Measurements from ENCODE around the gene KCNA5. TPM values are rescaled to one million over a fixed set of nuclear protein-coding genes. Genes with fewer than 3 reads are reported as not detected.

Gene KCNA5
- total and polyA plus RNA-seq, 9 of the 15 experiments (the other 6 are each of a cell fraction or from before 2014, with no cell fraction given) = not detected

- no peak overlapping the region for H3K4me3 ChIP-seq
- no peak overlapping the region for H3K9ac ChIP-seq (ENCODE audit: insufficient read depth in 1 of 2, low read depth in 2 of 2, low read length in 2 of 2)
- H3K36me3 ChIP-seq (ENCODE audit: control insufficient read depth, insufficient read depth, low read length) = no peaks in the 10 kb centered on the region
- no peaks in the 10 kb centered on the region for H3K4me1 ChIP-seq (replicated peaks in 1 of 2; ENCODE audit: control insufficient read depth in 2 of 2, insufficient read depth in 2 of 2, low read length in 2 of 2)
- in situ Hi-C loops (cut with MboI) = no loop called here
- POLR2A ChIA-PET = interaction anchor here (1.2 kb wide), 1 partner anchor 11 kb away, joined by 3 read pairs; no protein-coding TSS in a partner anchor
- H3K79me2 ChIP-seq (ENCODE audit: control insufficient read depth, insufficient read depth, low read length) = no peaks in the 10 kb centered on the region
- no peak overlapping the region for H3K27ac ChIP-seq (ENCODE audit: extremely low read depth, low read depth, low read length)
- DNase-seq (ENCODE audit: extremely low read depth in 1 of 4, low spot score in 3 of 4) (no peak), ATAC-seq (no peak), FAIRE-seq (no peak)
- no peaks in the 10 kb centered on the region for H3K9me3 ChIP-seq (replicated peaks; ENCODE audit: control insufficient read depth, insufficient read depth, low read depth, low read length)
- no peaks in the 10 kb centered on the region for H3K27me3 ChIP-seq (ENCODE audit: control insufficient read depth in 2 of 2, insufficient read depth in 2 of 2, low read length in 2 of 2)
- no peaks in the 10 kb centered on the region for H3K9me1 ChIP-seq (ENCODE audit: control insufficient read depth, insufficient read depth, low read length)
- H3K4me2 ChIP-seq (ENCODE audit: insufficient read depth, low read length) = no peak overlapping the region
- H2AFZ ChIP-seq (ENCODE audit: low read depth, low read length) = no peak overlapping the region
- no TSS peak for BruUV-seq (replicated peaks)
- CTCF ChIA-PET (ENCODE audit: low intra/inter-chr PET ratio) = no interaction called here
- TF ChIP-seq NFATC3 (IDR thresholded peaks at IDR 0.05) (no peak), FOXM1 (IDR thresholded peaks at IDR 0.05; ENCODE audit: low read depth) (no peak), FOXM1 (CRISPR knock-in tag; IDR thresholded peaks at IDR 0.05; ENCODE audit: low read depth) (no peak), TRIM25 (IDR thresholded peaks at IDR 0.05; ENCODE audit: borderline replicate concordance) (no peak), WHSC1 (IDR thresholded peaks at IDR 0.05; ENCODE audit: low read length) (no peak), ZBTB9 (CRISPR knock-in tag; IDR thresholded peaks at IDR 0.05) (no peak), ZNF436 (CRISPR knock-in tag; IDR thresholded peaks at IDR 0.05) (no peak)
- intact Hi-C loops (cut with micrococcal nuclease) = no loop called here
- no peaks in the 10 kb centered on the region for H4K20me1 ChIP-seq (replicated peaks; ENCODE audit: control insufficient read depth, insufficient read depth, low read length)
- 0% methylated on average over 2 of the region's 2 CpGs for whole genome bisulfite sequencing (ENCODE audit: insufficient coverage, low coverage, missing lambda C conversion rate)
These were observed 24.4 kb downstream of the KCNA5 start for GRCh38 chr12:5068126-5068525.
